Measurements from ENCODE around the gene FFAR4. TPM values are rescaled to one million over a fixed set of nuclear protein-coding genes. Genes with fewer than 3 reads are reported as not detected.

The FFAR4 gene
- total RNA-seq, 1 donor from 2014 or later: not detected

DNA sequence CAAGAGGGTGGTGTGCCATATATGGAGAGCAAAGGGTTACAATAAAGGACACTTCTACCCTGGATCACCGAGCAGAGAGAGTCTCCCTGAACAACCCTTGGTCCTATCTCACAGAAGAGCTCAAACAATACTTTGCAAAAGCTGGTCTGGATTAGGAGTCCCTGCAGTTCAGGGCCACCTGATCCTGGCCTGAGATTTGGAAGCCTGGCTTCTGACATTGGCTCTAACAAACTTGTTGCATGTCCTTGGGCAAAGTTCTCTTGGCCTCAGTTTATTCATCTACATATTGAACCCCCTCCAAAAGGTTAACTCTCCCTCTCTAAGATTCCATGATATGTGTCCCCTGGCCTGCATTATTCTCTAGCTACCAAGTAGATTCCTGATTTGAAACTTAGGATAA is 32.9 kb downstream of the FFAR4 start:
- intact Hi-C loops (cut with micrococcal nuclease): no loop called here

DNA sequence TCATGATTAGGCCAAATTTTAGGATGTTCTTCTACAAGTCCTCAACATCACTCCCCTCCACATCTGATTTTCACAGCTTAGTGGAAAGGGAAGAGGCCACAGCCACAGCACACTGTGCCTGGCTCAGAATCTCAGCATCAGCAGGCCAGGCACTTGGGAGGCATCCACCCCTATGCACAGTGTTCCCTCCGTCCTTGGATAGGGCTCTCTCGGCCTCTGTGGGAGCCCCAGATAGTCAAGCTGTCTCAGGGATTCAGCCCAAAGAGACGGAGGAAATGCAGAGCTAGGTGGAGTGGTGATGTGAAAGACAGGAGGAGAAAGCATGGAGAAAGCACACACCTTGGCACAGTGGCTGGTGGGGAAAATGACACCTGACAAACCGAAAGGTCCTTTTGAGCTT is 33.3 kb downstream of the FFAR4 start:
- intact Hi-C loops (cut with micrococcal nuclease): no loop called here

DNA sequence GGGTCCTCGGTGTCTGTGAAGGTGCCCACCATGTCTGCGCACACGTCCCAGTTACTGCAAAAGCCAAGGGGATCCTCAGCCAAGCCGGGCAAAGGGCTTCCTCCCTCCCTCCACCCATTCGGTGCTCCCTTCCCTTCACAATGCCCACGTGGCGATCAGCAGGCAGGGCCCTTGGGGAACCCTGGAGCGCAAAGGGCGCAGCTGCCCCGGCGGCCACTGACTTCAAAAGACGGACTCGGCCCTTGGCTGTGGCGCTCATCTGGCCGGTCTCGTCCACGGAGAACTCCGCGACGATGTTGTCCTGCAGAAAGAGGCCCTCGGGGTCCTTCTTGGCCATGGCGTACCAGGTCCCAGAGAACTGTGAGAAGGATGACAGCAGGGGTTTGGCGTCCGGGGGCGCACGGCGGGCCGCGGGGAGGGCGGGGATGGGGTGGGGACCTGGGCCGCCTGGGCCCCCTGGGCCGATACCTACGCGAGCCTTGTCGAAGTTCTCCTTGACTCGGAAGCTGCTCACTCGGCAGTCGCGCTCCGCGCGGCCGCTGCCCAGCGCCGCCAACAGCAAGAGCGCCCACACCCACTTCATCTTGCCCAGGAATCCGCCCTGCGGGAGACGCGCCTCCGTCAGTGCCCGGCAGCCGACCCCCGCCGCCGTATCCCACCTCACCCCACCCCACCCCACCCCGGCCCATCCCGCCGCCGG is 34.1 kb downstream of the FFAR4 start:
- intact Hi-C loops (cut with micrococcal nuclease): no loop called here

DNA sequence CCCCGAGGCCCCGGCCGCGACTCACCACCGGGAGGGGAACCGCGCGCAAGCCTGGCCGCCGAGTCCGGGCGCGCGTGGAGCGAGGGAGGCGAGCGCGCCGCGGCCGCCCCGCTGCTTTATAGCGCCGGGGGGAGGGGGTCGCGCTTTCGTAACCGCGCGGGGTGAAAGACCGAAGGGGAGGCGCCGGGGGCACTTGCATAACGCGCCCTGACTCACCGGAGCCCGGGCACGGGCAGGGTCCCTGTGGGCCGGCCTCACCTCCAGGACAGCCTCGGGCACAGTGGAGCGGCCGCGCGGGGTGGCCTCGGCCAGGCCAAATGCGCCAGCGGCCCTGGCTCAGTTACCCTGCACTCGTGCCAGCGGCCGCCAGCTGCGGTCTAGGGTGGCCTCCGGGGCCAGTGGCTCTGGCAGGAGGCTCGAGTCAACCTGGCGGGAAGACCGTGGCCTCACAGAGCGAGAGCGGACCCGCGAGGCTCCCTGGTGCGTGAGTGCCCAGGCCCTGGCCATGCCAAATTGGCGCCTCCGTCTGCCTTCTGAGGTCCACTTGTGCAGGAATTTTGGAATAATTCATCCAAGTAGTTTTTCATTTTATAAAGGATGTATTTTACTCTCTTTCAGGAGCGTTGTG is 34.8 kb downstream of the FFAR4 start, which contains the start of gene RBP4:
RBP4 (minus strand) TSS at position 90 of the 628 bp plus-strand sequence. CDS start 207 bp downstream, outside the sequence.
- intact Hi-C loops (cut with micrococcal nuclease): no loop called here

DNA sequence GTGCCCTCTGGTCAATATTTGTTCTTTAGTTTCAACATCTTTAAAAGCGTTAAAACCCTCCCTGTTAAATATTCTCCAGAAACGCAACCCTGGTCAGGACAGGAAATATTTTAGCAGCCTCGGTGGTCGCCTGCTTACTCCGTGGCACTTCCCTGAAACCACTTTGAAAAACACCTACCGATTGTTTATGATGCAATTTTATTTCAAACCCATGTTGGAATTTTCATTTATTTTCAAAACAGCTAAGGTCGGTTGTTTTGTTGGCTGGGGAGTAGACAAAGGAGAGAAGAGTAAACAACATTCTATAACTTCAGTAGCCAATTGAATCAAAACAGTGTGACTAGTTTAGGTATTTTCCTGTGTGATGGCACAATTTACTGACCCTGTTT is 35.3 kb downstream of the FFAR4 start:
- intact Hi-C loops (cut with micrococcal nuclease): no loop called here

DNA sequence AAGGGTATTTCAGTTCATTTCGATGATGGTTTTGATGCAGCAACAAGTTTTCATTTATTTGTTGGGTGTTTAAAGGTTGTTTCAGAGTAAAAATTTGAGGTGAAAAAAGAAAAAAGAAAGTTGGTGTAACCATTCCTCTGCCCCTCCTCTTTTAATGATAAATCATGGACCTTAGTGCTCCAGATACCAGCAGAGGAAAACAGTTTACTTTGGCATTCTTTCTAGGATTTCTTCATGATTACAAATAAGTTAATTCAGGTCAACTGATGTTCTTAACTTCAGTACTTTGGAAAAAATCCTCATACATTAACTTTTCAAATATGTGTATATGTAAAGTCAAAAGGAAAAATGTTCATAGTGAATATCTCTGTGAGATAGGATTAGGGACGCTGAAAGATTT is 36.6 kb downstream of the FFAR4 start:
- intact Hi-C loops (cut with micrococcal nuclease): no loop called here

DNA sequence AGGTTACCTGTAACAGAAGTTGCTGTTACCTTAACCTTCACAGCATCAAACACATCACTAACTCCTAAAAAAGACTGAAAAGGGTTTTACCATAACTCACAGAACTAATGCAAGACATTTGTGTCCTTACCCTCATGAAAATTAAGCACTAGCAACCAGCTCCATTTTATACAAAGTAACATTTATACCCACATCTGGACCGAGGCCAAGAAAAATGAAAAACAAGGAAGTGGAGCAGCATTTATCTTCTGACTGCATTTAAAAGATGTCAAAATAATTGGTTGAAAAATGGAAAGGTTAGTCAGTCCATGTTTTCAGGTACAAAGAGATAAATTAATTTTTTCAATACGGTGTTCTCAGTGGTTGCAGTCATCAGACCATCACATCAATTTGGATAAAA is 37.7 kb downstream of the FFAR4 start:
- intact Hi-C loops (cut with micrococcal nuclease): no loop called here

DNA sequence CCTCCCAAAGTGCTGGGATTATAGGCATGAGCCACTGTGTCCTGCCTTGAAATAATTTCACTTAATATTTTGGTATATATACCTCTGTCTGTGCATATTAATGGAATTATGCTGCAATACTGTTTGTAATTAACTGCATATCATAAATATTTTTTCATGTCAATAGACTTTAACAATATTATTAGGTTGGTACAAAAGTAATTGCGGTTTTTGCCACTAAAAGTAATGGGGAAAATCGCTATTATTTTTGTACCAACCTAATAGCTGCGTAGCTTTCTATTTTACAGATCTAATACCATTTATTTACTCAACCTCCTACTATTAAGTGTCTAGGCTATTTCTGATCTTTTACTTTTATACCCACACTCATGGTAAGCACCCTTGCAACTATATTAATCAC is 42.0 kb downstream of the FFAR4 start:
- intact Hi-C loops (cut with micrococcal nuclease): no loop called here

DNA sequence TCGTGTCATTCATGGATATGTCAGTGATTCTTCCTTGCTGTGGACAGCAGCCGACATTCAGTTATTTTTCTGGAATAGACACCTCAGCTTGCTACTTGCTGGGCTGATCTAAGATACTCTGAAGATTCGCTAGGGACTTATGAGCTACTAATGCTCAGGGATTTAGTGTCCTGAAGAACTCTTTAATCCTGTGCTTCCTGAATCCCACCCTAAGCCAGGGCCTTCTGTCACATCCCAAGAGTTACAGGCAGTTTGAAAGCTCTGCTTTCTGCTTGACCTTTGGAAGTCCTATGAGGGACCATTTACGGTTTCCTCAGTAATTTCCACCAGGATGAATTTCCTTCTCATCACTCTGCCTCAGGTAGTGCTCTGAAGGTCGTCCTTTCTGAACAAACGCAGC is 45.8 kb downstream of the FFAR4 start, which contains the start of gene PDE6C:
PDE6C (plus strand) TSS at position 227 of the 400 bp plus-strand sequence. CDS start 189 bp downstream, outside the sequence.
- intact Hi-C loops (cut with micrococcal nuclease): no loop called here

DNA sequence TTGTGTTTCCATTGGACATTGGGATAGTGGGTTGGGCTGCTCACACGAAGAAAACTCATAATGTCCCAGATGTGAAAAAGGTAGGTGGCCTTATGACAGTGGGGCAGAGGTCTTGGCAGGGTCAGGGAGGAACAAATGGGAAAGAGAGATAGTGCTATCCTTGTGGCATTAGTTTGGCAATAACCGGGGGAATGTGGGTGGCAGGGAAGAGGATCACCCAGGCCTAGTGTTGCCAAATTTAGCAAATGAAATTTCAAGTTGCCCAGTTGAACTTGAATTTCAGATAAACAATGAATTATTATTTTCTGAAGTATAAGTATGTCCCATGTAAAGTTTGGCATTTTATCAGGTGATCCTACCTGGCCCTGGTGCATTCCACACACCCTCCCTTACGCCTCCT is 46.7 kb downstream of the FFAR4 start:
- intact Hi-C loops (cut with micrococcal nuclease): no loop called here

DNA sequence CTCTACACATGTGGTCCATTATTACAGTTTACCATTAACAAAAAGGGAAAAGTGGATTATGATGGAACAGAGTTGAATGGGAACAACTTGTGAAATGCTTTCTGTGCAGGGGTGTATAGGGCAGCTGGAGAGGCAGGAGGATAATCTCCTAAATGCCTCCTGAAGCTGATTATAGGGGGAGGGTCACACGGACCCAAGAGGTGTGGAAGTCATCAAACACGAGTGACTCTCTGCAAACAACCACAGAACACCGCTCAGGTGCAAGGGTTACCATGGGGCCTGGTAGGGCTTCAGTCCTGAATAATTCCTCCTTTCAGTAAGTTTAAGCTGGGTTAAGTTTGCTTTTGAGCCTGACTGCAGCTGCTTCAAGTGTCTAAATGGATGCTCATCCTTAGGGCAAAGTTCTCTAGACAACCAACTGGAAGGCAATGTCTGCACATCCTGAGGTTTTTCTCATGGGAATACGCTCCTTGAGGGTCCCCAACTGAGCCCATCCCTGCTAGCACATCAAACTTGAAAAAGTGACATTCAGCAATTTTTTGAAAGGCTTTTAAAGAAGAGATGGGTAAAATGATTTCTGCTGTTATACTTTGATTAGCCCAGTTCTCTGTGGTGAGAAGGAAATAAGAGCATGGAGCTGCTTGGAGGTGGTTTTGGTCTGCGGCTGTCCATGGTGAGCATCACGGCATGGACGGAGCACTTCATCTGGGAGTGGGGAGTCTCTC is 47.8 kb downstream of the FFAR4 start:
- intact Hi-C loops (cut with micrococcal nuclease): no loop called here

DNA sequence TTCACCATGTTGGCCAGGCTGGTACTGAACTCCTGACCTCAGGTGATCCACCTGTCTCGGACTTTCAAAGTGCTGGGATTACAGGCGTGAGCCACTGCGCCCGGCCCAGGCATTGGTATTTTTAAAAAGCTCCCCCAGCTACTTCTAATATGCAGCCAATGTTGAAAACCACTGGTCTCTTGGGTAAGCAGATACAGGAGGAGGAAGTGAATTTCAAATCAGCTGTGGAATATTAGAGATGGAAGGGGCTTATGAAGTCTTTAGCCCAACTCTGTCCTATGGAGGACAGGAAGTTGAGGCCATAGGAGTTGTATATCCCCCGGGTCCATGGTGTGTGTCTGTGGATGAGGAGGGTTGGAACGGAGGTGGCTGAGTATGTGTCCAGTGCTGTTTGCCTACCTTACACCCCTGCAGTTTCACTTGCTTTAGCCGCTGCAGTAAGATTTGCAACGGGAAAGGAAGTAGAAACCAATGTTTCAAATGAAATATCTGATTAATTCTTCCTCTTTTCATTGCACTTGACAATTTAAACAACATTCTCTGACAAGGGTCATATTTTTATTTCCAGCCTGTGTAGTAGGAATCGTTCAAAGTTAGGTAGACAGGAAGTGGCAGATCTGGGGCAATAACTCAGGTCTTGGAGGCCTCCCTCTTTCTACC is 49.2 kb downstream of the FFAR4 start:
- intact Hi-C loops (cut with micrococcal nuclease): no loop called here

DNA sequence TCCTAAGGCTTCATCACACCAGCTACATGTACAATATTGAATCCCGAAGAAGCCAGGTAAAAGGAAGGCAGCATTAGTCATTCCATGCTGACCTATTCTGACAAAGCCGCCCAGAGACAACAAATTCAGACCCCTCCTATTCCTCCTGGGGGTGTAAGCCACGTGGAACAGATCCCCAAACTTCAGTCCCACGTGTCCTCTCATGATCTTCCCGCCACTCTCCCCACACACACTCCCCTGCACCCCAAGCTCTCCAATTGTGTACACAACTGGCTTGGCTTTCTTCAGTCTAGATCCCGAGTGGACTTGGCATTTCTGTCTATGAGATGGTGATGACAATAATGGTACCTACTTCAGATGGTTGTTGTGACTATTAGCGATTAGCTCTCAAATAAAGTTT is 54.5 kb downstream of the FFAR4 start:
- intact Hi-C loops (cut with micrococcal nuclease): no loop called here

DNA sequence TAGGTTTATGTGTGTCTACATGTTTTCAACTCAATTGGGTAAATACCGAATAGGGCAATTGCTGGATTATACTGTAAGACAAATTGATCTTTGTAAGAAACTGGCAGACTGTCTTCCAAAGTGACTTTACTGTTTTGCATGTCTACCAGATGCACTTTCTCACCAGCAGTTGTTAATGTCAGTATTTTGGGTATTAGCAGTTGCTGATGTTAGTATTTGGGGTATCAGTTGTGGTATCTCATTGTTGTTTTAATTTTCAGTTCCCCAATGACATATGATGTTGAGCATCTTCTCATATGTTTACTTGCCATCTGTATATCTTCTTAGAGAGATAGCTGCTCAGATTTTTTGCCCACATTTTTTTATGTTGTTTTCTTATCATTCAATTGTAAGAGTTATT is 56.5 kb downstream of the FFAR4 start:
- intact Hi-C loops (cut with micrococcal nuclease): no loop called here

DNA sequence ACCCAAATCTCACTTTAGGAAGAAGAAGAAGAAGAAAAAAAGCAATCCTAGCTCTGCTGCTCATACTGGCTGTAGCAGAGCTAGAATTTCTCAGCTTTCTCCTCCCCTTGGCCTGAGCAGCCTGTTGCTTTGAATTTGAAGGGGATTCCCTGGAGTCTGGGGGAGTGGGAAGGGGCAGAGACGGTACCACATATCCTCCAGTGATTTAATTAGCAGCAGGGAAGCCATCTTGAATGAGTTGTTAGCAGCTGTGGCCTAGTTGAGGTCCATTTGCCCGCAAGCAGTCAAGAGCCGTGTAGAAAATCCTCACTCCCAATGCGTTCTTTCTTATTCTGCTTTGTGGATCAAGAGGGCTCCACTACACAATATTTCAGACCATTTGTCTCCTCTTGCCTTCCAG is 62.4 kb downstream of the FFAR4 start:
- intact Hi-C loops (cut with micrococcal nuclease): no loop called here

DNA sequence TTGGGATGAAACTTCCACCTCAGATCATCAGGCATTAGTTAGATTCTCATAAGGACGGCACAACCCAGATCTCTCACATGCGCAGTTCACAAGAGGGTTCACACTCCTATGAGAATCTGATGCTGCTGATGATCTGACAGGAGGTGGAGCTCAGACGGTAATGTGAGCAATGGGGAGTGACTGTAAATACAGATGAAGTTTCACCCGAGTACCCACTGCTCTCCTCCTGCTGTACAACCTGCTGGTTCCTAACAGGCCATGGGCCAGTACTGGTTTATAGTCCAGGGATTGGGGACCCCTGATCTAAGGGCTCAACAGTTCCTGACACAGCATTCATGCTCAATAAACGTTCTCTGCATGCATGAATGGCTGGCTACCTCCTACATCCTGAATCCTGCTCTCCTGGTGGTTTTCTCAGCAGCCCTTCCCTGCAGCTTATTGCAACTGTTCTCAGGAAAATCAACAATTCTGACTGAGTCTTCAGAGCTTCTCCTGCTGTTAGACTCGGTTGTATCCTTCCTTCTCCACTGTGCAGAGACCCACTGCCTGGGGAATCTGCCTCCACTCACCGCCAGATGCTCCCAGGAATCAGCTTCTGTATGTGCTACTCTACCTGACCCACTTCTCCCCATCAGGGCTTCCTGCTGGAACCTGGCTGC is 63.3 kb downstream of the FFAR4 start:
- intact Hi-C loops (cut with micrococcal nuclease): no loop called here

DNA sequence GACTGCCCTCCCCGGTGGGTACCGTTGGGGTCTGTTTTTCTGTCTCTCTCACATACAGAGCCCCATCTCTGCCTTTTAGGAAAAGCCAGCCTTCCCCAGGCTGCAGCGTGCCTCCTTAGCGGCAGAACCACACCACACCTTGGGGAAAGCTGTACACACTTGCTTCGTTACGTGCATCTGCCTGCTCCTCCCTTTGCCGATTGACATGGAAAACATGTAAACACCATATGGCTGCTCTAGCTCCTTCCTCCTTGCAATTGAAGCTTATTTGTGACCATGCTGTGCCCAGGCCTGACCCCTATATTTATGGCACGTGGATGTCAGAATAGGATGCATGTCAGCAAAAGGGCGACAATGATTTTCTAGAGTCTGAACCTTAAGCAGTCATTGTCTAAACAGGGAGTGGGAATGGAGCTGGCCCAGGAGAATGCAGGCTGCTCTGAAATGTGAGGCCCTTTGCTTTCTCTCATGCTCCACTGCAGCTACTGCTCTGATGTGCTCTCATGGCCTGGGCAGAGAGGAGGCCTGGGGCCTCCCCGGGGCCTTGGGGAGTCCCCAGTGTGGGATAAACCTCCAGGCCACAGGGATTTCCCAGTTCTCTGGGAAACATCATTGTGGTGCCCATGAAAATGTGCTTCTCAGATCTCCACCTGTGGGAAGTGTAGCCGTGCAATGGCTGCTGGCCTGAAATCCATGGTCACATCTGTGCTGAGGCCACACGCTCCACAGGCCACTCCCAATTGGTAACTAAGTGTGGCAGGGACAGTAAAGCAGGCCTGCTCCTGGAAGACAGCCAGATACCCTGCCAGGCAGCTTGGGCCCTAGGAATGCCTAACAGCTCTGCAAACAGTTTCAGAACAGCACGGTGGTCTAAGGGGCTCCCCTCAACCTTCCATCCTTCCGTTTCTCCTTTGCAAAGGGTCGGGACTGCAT is 64.4 kb downstream of the FFAR4 start:
- intact Hi-C loops (cut with micrococcal nuclease): no loop called here
